ENCODE data around the gene MRAS. TPM values are rescaled to one million over a fixed set of nuclear protein-coding genes. Genes with fewer than 3 reads are reported as not detected.
A peak's percentile ranks its signal among the peaks of the same experiment; 100 is the strongest.
"Not testable (repeated sequence)": the region's sequence is repeated elsewhere in the genome, so short reads cannot be mapped to it uniquely, and the experiment has no call there.

The MRAS gene
- total and polyA plus RNA-seq, 4 donors = 12.6 to 28.7 (median 22.3) TPM

- no peak for DNase-seq
- Histone ChIP-seq H3K27me3 (ENCODE audit: control insufficient read depth in 3 of 3, insufficient read depth in 3 of 3, low read length in 2 of 3) (no peaks in the 10 kb centered on the region), H3K27ac (ENCODE audit: low read depth in 1 of 2, low read length in 1 of 2) (peak overlapping the region in 1 of 2 donors; percentile 36), H3K4me1 (ENCODE audit: control insufficient read depth in 5 of 5, insufficient read depth in 5 of 5, low read length in 5 of 5) (peaks cover 0 to 21% (median 10%) of the 10 kb centered on the region in 5 donors), H3K4me3 (no peak overlapping the region), H3K9me3 (ENCODE audit: control insufficient read depth in 4 of 4, insufficient read depth in 3 of 4, low read length in 3 of 4) (no peaks in the 10 kb centered on the region), H3K9ac (ENCODE audit: insufficient read depth in 1 of 2, low read length in 2 of 2) (no peak overlapping the region), H3K36me3 (ENCODE audit: control insufficient read depth in 4 of 4, insufficient read depth in 4 of 4, low read length in 4 of 4) (peaks cover 0 to 3% (median 0%) of the 10 kb centered on the region in 4 donors)
- TF ChIP-seq, protein P1, sequence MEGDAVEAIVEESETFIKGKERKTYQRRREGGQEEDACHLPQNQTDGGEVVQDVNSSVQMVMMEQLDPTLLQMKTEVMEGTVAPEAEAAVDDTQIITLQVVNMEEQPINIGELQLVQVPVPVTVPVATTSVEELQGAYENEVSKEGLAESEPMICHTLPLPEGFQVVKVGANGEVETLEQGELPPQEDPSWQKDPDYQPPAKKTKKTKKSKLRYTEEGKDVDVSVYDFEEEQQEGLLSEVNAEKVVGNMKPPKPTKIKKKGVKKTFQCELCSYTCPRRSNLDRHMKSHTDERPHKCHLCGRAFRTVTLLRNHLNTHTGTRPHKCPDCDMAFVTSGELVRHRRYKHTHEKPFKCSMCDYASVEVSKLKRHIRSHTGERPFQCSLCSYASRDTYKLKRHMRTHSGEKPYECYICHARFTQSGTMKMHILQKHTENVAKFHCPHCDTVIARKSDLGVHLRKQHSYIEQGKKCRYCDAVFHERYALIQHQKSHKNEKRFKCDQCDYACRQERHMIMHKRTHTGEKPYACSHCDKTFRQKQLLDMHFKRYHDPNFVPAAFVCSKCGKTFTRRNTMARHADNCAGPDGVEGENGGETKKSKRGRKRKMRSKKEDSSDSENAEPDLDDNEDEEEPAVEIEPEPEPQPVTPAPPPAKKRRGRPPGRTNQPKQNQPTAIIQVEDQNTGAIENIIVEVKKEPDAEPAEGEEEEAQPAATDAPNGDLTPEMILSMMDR (IDR thresholded peaks at IDR 0.05; ENCODE audit: control extremely low read depth, extremely low read depth) = no peak
- no peak for ATAC-seq (ENCODE audit: insufficient read depth, low FRiP score)
- WGBS, 2 donors = 97 to 98% methylated on average over 5 of the region's 5 CpGs
Measured at GRCh38 chr3:138373736-138374094, 25.3 kb downstream of the MRAS start.

DNA sequence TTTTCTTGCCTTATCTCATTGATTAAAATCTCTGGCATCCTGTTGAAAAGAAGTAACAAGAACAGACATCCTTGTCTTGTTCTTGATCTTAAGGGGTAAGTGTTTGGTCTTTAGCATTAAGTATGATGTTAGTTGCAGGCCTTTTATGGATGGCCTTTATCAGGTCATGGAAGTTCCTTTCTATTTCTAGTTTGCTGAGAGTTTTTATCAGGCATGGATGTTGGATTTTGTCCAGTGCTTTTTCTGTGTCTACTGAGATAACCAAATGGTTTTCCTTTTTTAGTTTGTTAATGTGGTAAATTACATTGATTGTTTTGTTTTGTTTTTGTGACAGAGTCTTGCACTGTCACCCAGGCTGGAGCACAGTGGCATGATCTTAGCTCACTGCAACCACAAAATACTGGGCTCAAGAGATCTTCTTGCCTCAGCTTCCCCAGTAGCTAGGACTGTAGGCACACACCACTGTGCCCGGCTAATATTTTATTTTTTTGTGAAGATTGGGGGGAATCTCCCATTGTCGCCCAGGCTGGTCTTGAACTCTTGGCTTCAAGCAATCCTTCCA lies 26.3 kb downstream of the MRAS start:
- 66 to 74% methylated on average over 2 of the region's 2 CpGs for WGBS, 2 donors
- Histone ChIP-seq H3K27ac (ENCODE audit: low read depth in 1 of 2, low read length in 1 of 2) (peak overlapping the region in 1 of 2 donors; percentile 91), H3K9ac (ENCODE audit: insufficient read depth in 1 of 2, low read length in 2 of 2) (no peak overlapping the region), H3K36me3 (ENCODE audit: control insufficient read depth in 4 of 4, insufficient read depth in 4 of 4, low read length in 4 of 4) (peaks cover 0 to 3% (median under 1%) of the 10 kb centered on the region in 4 donors), H3K4me1 (ENCODE audit: control insufficient read depth in 5 of 5, insufficient read depth in 5 of 5, low read length in 5 of 5) (peaks cover 0 to 16% (median 6%) of the 10 kb centered on the region in 5 donors), H3K27me3 (ENCODE audit: control insufficient read depth in 3 of 3, insufficient read depth in 3 of 3, low read length in 2 of 3) (no peaks in the 10 kb centered on the region), H3K9me3 (ENCODE audit: control insufficient read depth in 4 of 4, insufficient read depth in 3 of 4, low read length in 3 of 4) (no peaks in the 10 kb centered on the region), H3K4me3 (no peak overlapping the region)
- DNase-seq = no peak
- TF ChIP-seq, protein P1 (IDR thresholded peaks at IDR 0.05; ENCODE audit: control extremely low read depth, extremely low read depth) = no peak
- ATAC-seq (ENCODE audit: insufficient read depth, low FRiP score) = no peak

DNA sequence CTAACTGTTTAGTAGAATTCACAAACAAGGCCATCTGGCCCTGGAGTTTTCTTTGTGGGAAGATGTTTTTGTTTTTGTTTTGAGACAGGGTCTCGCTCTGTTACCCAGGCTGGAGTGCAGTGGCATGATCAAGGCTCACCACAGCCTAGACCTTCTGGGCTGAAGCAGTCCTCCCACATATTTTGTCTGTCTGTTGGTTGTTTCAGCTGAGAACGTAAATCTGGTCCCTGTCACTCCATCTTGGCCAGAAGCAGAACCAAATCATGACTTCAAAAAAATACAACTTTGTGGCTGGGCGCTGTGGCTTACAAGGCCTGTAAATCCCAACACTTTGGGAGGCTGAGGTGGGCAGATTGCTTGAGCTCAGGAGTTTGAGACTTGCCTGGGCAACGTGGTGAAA lies 27.1 kb downstream of the MRAS start:
- H3K27ac ChIP-seq (ENCODE audit: low read depth in 1 of 2, low read length in 1 of 2) = peak overlapping the region in 1 of 2 donors; percentile 91
- no peak overlapping the region for H3K9ac ChIP-seq (ENCODE audit: insufficient read depth in 1 of 2, low read length in 2 of 2)
- peak in 1 of 3 donors; percentile 1 for DNase-seq
- peaks cover 0 to 16% (median 4%) of the 10 kb centered on the region in 5 donors for H3K4me1 ChIP-seq (ENCODE audit: control insufficient read depth in 5 of 5, insufficient read depth in 5 of 5, low read length in 5 of 5)
- WGBS, 2 donors = 82 to 85% methylated on average over 4 of the region's 4 CpGs
- no peaks in the 10 kb centered on the region for H3K9me3 ChIP-seq (ENCODE audit: control insufficient read depth in 4 of 4, insufficient read depth in 3 of 4, low read length in 3 of 4)
- H3K36me3 ChIP-seq (ENCODE audit: control insufficient read depth in 4 of 4, insufficient read depth in 4 of 4, low read length in 4 of 4) = peaks cover 0 to 3% (median under 1%) of the 10 kb centered on the region in 4 donors
- ATAC-seq (ENCODE audit: insufficient read depth, low FRiP score) = no peak
- no peak overlapping the region for H3K4me3 ChIP-seq
- no peaks in the 10 kb centered on the region for H3K27me3 ChIP-seq (ENCODE audit: control insufficient read depth in 3 of 3, insufficient read depth in 3 of 3, low read length in 2 of 3)
- TF ChIP-seq, protein P1 (IDR thresholded peaks at IDR 0.05; ENCODE audit: control extremely low read depth, extremely low read depth) = no peak

GRCh38 chr3:138376663-138377062 lies 28.3 kb downstream of the MRAS start:
- Histone ChIP-seq H3K9me3 (ENCODE audit: control insufficient read depth in 4 of 4, insufficient read depth in 3 of 4, low read length in 3 of 4) (no peaks in the 10 kb centered on the region), H3K27ac (ENCODE audit: low read depth in 1 of 2, low read length in 1 of 2) (peak overlapping the region in 1 of 2 donors; percentile 66), H3K27me3 (ENCODE audit: control insufficient read depth in 3 of 3, insufficient read depth in 3 of 3, low read length in 2 of 3) (no peaks in the 10 kb centered on the region), H3K36me3 (ENCODE audit: control insufficient read depth in 4 of 4, insufficient read depth in 4 of 4, low read length in 4 of 4) (peaks cover 0 to 3% (median under 1%) of the 10 kb centered on the region in 4 donors), H3K4me1 (ENCODE audit: control insufficient read depth in 5 of 5, insufficient read depth in 5 of 5, low read length in 5 of 5) (peaks cover 0 to 16% (median 8%) of the 10 kb centered on the region in 5 donors), H3K4me3 (no peak overlapping the region), H3K9ac (ENCODE audit: insufficient read depth in 1 of 2, low read length in 2 of 2) (no peak overlapping the region)
- DNase-seq (no peak), ATAC-seq (ENCODE audit: insufficient read depth, low FRiP score) (no peak)
- 82 to 90% methylated on average over 2 of the region's 2 CpGs for whole genome bisulfite sequencing, 2 donors
- TF ChIP-seq, protein P1 (IDR thresholded peaks at IDR 0.05; ENCODE audit: control extremely low read depth, extremely low read depth) = no peak

DNA sequence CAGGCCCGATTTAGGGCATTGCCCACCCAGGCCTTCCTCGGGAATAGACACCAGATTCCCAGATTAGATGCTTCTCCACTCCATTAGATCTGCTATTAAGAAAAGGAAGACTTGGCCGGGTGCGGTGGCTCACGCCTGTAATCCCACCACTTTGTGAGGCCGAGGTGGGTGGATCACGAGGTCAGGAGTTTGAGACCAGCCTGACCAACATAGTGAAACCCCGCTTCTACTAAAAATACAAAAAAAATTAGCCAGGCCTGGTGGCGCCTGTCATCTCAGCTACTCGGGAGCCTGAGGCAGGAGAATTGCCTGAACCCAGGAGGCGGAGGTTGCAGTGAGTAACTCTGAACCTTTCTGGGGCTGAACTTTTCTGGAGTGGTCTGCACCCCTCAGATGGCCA lies 28.8 kb downstream of the MRAS start:
- not testable (repeated sequence) for ATAC-seq (ENCODE audit: insufficient read depth, low FRiP score); H3K9me3 ChIP-seq (ENCODE audit: control insufficient read depth in 4 of 4, insufficient read depth in 3 of 4, low read length in 3 of 4); H3K9ac ChIP-seq (ENCODE audit: insufficient read depth in 1 of 2, low read length in 2 of 2); DNase-seq; H3K36me3 ChIP-seq (ENCODE audit: control insufficient read depth in 4 of 4, insufficient read depth in 4 of 4, low read length in 4 of 4); H3K4me3 ChIP-seq; H3K27me3 ChIP-seq (ENCODE audit: control insufficient read depth in 3 of 3, insufficient read depth in 3 of 3, low read length in 2 of 3)
- peaks cover 0 to 16% (median 11%) of the 10 kb centered on the region in 5 donors for H3K4me1 ChIP-seq (ENCODE audit: control insufficient read depth in 5 of 5, insufficient read depth in 5 of 5, low read length in 5 of 5)
- WGBS, 2 donors = 96% methylated on average over 11 of the region's 11 CpGs
- peak overlapping the region in 1 of 2 donors; percentile 66 for H3K27ac ChIP-seq (ENCODE audit: low read depth in 1 of 2, low read length in 1 of 2)
